ENCODE measurements around the gene LRRC74B.
"Not testable (repeated sequence)": the region's sequence is repeated elsewhere in the genome, so short reads cannot be mapped to it uniquely, and the experiment has no call there.

The LRRC74B gene

GRCh38 chr22:21054046-21054713 lies 8.4 kb downstream of the LRRC74B start:
- TF ChIP-seq CTCF (conservative IDR thresholded peaks at IDR 0.05) = no peak
- TF ChIP-seq ZFX (IDR thresholded peaks at IDR 0.05) = no peak
- no peak overlapping the region for H3K27ac ChIP-seq

GRCh38 chr22:21054714-21055563 lies 9.2 kb downstream of the LRRC74B start:
- TF ChIP-seq ZFX (IDR thresholded peaks at IDR 0.05) = no peak
- no peak for TF ChIP-seq CTCF (conservative IDR thresholded peaks at IDR 0.05)
- no peak overlapping the region for H3K27ac ChIP-seq

DNA sequence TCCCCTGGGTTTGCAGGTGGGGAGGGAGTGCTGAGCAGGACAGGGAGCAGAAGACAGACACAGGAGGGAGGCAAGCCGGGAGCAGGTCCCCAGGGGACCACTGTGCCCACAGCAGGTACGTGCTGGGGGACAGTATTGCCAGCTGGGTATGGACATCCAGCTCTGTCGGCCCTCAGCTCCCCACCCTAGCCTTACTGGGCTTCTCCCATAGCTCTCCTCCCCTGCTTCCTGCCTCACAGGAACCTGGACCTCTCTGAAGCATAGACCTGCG lies 9.8 kb downstream of the LRRC74B start:
- TF ChIP-seq CTCF (conservative IDR thresholded peaks at IDR 0.05) = no peak
- TF ChIP-seq ZFX (IDR thresholded peaks at IDR 0.05) = no peak
- no peak overlapping the region for H3K27ac ChIP-seq

DNA sequence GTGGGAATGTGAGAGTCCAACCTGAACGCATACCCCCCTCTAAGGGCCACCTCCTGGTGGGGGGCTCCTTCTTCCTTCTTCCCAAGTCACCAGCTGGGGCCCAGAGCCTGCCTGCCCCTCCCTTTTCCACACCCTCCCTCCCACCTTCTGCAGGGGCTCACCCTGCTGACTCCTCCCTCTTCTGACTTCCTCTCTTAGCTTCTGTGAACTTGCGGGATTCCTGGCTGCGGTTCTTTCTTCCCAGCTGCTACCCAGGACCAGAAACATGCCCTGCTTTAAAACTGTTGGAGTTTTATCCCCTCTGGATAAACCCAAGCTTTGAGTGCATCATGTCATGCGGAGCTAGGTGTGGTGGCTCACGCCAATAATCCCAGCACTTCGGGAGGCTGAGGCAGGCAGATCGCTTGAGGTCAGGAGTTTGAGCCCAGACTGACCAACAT lies 10.2 kb downstream of the LRRC74B start:
- no peak overlapping the region for H3K27ac ChIP-seq
- no peak for TF ChIP-seq CTCF (conservative IDR thresholded peaks at IDR 0.05)

GRCh38 chr22:21060363-21060762 lies 14.6 kb downstream of the LRRC74B start:
- H3K27ac ChIP-seq = not testable (repeated sequence)

DNA sequence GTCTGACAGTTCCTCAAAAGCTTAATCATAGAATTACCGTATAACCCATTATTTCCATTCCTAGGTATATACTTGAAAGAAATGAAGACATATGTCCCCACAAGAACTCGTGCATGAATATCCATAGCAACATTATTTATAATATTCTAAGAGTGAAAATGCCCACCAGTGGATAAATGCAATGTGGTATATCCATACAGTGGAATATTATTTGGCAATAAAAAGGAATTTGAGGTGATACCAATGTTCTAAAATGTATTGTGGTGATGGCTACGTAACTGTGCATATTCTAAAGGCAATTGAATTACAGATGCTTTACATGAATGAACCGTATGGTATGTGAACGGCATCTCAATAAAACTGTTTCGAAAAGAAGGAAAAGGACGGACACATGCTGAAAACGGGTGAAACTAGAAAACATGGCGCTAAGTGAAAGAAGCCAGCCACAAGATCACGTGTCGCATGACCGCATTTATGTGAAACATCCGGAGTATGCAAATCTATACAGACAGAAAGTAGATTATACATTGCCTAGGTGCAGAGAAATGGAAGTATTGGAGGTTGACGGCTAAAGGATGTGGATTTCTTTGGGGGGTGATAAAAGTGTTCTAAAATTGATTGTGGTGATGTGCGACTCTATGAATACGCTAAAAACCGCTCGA lies 16.0 kb downstream of the LRRC74B start:
- not testable (repeated sequence) for H3K27ac ChIP-seq

DNA sequence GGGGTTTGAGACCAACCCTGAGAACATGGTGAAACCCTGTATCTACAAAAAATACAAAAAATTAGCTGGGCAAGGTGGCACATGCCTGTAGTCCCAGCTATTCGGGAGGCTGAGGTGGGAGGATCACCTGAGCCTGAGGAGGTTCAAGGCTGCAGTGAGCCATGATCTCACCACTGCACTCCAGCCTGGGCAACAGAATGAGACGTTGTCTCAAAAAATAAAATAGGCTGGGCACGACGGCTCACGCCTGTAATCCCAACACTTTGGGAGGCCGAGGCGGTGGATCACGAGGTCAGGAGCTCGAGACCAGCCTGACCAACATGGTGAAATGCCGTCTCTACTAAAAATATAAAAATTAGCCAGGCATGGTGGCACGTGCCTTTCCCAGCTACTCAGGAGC lies 18.7 kb downstream of the LRRC74B start:
- H3K27ac ChIP-seq = not testable (repeated sequence)

GRCh38 chr22:21064917-21065864 lies 19.4 kb downstream of the LRRC74B start:
- TF ChIP-seq CTCF (conservative IDR thresholded peaks at IDR 0.05) (no peak), ZFX (IDR thresholded peaks at IDR 0.05) (no peak)
- no peak overlapping the region for H3K27ac ChIP-seq
